ENCODE measurements around the gene ARID1B. TPM values are rescaled to one million over a fixed set of nuclear protein-coding genes. Genes with fewer than 3 reads are reported as not detected.
A peak's percentile ranks its signal among the peaks of the same experiment; 100 is the strongest.

ARID1B gene
- total RNA-seq, 4 donors from 2014 or later: 25.2 to 103 (median 59.5) TPM

- no peaks in the 10 kb centered on the region for H3K36me3 ChIP-seq
- peak overlapping the region; percentile 17 to 93 (median 80) for H3K27ac ChIP-seq
- intact Hi-C loops (cut with DNase I): no loop called here
- no peaks in the 10 kb centered on the region for H3K9me3 ChIP-seq
- H3K4me3 ChIP-seq: no peak overlapping the region
- no peaks in the 10 kb centered on the region for H3K27me3 ChIP-seq
- no peak for DNase-seq
- peaks cover 13 to 59% (median 29%) of the 10 kb centered on the region in 3 donors for H3K4me1 ChIP-seq
- TF ChIP-seq CTCF (IDR thresholded peaks at IDR 0.05) (no peak), POLR2A (IDR thresholded peaks at IDR 0.05) (no peak)
- 92 to 97% methylated on average over 8 to 12 of the region's 26 CpGs for WGBS, 2 donors
These were observed 447.9 kb downstream of the ARID1B start for GRCh38 chr6:157224951-157225574.

- Histone ChIP-seq H3K27ac (peak overlapping the region; percentile 17 to 93 (median 80)), H3K4me3 (no peak overlapping the region), H3K4me1 (peaks cover 11 to 54% (median 23%) of the 10 kb centered on the region in 3 donors), H3K36me3 (no peaks in the 10 kb centered on the region), H3K27me3 (no peaks in the 10 kb centered on the region), H3K9me3 (no peaks in the 10 kb centered on the region)
- DNase-seq: no peak
- WGBS, 2 donors: 77 to 87% methylated on average over 7 to 11 of the region's 12 CpGs
- intact Hi-C loops (cut with DNase I): no loop called here
- TF ChIP-seq POLR2A (IDR thresholded peaks at IDR 0.05): no peak
These were observed 448.4 kb downstream of the ARID1B start for GRCh38 chr6:157225575-157225995.

GRCh38 chr6:157226026-157226625 is 448.9 kb downstream of the ARID1B start:
- Histone ChIP-seq H3K36me3 (no peaks in the 10 kb centered on the region), H3K27me3 (no peaks in the 10 kb centered on the region), H3K4me3 (no peak overlapping the region), H3K27ac (peak overlapping the region in 3 of 4 donors; percentile 76 to 93 (median 84)), H3K9me3 (no peaks in the 10 kb centered on the region), H3K4me1 (peaks cover 7 to 48% (median 19%) of the 10 kb centered on the region in 3 donors)
- intact Hi-C loops (cut with DNase I): no loop called here
- no peak for DNase-seq
- TF ChIP-seq CTCF (IDR thresholded peaks at IDR 0.05) (no peak), POLR2A (IDR thresholded peaks at IDR 0.05) (no peak)
- WGBS, 2 donors: 57 to 63% methylated on average over 4 of the region's 4 CpGs

- no peak for DNase-seq
- Histone ChIP-seq H3K27me3 (no peaks in the 10 kb centered on the region), H3K27ac (peak overlapping the region in 3 of 4 donors; percentile 73 to 84 (median 76)), H3K36me3 (no peaks in the 10 kb centered on the region), H3K4me3 (no peak overlapping the region), H3K4me1 (peaks cover 2 to 42% (median 16%) of the 10 kb centered on the region in 3 donors), H3K9me3 (no peaks in the 10 kb centered on the region)
- TF ChIP-seq CTCF (IDR thresholded peaks at IDR 0.05) (no peak), POLR2A (IDR thresholded peaks at IDR 0.05) (no peak)
- intact Hi-C loops (cut with DNase I): no loop called here
- WGBS, 2 donors: 62% methylated on average over 4 of the region's 4 CpGs; no CpG with 5 or more reads in 1 of the 2 donors
These were observed 449.6 kb downstream of the ARID1B start for GRCh38 chr6:157226761-157227160.

- Histone ChIP-seq H3K27ac (peak overlapping the region in 1 of 4 donors; percentile 73), H3K9me3 (no peaks in the 10 kb centered on the region), H3K4me1 (peaks cover 0 to 36% (median 14%) of the 10 kb centered on the region in 3 donors), H3K27me3 (peaks cover 0 to 7% (median 0%) of the 10 kb centered on the region in 4 donors), H3K36me3 (no peaks in the 10 kb centered on the region), H3K4me3 (no peak overlapping the region)
- intact Hi-C loops (cut with DNase I): no loop called here
- TF ChIP-seq POLR2A (IDR thresholded peaks at IDR 0.05) (no peak), CTCF (IDR thresholded peaks at IDR 0.05) (peak in 4 of 6 experiments; percentile 18 to 57 (median 30))
- no peak for DNase-seq
- 70 to 71% methylated on average over 27 to 28 of the region's 36 CpGs for WGBS, 2 donors
These were observed 450.3 kb downstream of the ARID1B start for GRCh38 chr6:157227202-157228166.
